CMK (cell line): ENCODE measurements around the gene PDGFB.

ENCODE experiments used
- DNase-seq: peaks from one replicate; pipeline ENCODE4 v3.0.0-alpha.2; 2010; ENCODE audit warnings: low read depth

The PDGFB gene

DNA sequence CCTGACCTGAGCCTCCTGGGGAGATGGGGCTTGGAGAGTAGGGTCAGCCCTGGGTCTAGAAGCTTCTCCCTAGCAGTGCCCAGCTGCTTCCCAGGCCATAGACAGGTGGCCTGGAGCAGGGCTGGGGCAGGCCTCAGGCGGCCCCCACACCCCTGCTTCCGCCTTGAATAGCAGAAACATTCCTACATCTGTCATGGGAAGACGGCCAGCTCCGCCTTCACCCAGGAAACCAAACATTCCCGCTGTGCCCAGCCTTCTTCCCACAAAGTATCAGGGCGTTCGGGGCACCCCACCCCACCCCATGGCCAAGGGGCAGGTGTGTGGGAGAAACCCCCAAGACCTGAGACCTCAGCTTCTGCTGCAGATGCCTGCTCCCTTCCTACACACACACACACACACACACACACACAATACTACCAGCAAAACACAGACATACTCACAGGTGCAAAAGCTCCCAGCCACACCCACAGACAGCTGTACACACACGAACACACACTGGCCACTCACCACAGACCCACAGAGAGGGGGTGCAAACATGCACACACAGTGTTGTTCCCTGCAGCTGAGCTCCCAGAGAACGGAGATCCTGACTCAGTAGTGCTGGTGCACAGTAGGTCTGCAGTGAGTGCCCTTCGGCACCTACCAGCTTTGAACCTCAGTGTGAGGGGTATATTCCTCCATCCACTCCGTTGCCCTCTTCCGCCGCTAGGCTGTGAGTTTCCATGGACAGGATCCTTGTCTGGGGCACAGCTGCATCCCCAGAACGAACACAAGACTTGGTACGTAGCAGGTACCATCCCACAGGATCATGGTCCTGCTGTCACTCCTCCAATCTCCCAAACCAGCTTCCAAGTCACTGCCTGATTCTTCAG is 37.4 kb downstream of the PDGFB start:
- no peak for DNase-seq

DNA sequence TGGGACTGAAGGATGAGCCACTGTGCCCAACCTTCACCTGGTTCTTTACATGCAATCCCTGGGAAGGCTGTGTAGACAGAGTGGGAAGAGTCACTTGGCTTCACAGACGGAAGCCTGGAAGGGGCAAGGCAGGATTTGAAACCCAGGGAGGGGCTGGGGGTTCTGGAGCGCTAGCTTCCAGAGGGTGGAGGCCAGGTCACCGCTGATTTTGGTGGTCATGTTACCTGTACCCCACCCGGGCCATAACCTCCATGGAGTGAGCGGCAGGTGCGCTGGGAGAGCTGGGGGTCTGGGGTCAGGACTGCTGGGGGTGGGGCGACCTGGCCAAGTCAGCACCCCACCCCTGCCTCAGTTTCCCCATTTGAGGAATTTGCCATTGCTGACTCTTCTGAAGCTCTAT is 38.3 kb downstream of the PDGFB start:
- no peak for DNase-seq

DNA sequence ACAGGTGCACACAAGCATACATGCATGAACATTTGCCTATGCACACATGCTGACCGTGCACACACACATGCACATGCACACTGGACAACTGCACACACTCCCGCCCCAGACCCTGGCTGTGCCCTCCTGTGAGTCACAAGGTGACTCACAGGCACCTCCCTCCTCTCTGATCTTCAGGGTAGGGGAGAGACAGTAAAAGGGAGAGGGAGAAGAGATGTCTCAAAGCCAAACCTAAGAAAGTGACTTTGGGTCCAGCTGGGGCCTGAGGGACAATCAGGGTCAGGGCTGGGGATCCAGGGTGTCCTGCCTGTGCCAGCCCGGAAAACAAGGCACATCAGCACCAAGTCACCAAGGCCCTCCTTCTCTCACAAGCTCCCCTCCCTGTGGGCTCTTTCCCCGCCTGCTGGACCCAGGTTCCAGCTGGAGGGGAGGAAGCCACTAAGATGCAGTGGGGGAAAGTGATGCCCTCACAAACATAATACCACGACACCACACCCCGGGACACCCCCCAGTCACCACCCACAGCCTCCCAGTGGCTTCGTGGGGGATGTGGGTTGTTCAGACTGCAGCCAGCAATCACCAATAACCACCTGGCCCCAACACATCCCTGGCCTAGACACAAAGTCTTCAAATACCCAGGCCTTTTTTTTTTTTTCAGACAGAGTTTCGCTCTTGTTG is 39.3 kb downstream of the PDGFB start:
- peak; percentile 43 for DNase-seq

DNA sequence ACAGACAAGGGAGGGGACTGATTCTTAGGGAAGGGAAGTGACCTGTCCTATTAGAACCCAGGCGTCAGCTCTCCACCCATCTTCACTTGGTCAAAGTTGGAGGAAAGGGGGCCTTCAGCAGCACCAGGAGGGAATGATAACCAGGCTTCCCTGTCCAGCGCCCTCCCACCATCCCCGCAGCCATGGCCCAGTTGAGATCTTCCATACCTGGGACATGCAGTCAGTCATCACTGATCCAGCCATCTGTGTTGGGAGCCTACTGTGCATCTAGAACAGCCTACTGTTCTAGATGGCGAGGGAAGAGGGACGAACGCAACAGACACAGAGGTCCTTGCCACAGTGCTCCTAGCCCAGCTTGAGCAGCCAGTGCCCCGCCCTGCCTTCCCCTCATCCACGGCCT is 40.6 kb downstream of the PDGFB start:
- DNase-seq: no peak

DNA sequence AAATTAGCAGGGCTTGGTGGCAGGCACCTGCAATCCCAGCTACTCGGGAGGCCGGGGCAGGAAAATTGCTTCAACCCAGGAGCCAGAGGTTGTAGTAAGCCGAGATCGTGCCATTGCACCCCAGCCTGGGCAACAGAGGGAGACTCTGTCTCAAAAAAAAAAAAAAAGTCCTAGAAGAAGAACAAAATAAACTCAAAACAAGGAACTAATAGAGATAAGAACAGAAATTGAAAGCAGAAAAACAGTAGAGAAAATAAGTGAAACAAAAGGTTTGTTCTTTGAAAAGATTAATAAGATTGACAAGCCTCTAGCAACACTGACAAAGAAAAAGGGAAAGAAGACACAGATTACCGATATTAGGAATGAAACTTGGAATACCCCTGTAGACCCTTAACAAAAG is 47.2 kb downstream of the PDGFB start:
- no peak for DNase-seq

DNA sequence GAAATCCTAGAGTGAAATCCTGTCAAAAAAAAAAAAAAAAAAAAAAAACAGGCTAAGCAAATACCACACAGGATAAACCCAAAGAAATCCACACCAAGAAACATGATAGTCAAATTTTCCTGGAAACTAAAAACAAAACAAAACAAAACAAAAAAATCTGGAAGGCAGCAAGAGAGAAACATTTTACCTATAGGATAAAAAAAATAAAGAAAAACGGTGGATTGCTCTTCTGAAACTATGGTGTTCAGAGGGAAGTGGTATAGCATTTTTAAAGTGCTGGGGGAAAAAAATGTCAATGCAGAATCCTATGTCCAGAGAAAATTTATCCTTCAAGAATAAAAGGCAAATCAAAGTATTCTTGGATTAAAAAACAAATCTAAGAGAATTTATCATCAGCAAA is 50.7 kb downstream of the PDGFB start:
- DNase-seq: no peak

DNA sequence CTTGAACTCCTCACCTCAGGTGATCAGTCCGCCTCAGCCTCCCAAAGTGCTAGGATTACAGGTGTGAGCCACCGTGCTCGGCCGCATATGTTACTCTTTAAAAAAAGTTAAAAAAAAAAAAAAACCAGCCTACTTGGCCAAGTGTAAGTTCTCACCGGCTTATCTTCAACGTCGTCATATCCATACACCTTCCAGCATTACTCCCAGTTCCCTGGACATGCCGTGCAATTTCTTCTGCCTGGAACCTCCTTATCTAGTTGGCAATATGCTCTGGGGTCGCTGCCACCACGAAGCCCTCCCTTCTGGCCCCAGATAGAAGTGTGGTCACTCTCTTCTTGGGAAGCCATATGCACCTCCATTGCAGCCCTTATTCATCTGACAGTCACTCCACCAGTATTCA is 56.0 kb downstream of the PDGFB start:
- DNase-seq: no peak

DNA sequence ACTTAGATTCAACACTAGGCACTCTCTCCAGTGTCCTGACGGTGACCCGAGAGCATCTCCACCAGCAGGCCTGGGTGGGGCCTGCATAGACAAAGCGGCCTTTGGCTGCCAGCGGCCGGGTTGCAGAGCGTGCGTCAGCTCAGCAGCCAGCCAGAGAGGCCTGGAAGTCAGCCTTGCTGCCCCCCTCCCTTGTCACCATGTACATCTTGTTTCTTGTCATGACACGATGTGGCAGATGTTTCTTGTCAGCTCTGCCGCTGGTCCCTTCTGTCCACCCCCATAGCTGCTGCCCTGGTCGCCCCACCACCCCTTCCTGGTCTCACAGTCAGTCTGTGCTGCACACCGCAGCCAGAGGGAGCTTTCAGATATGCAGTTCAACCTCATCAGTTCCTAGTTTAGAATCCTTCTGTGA is 59.2 kb downstream of the PDGFB start:
- DNase-seq: no peak

DNA sequence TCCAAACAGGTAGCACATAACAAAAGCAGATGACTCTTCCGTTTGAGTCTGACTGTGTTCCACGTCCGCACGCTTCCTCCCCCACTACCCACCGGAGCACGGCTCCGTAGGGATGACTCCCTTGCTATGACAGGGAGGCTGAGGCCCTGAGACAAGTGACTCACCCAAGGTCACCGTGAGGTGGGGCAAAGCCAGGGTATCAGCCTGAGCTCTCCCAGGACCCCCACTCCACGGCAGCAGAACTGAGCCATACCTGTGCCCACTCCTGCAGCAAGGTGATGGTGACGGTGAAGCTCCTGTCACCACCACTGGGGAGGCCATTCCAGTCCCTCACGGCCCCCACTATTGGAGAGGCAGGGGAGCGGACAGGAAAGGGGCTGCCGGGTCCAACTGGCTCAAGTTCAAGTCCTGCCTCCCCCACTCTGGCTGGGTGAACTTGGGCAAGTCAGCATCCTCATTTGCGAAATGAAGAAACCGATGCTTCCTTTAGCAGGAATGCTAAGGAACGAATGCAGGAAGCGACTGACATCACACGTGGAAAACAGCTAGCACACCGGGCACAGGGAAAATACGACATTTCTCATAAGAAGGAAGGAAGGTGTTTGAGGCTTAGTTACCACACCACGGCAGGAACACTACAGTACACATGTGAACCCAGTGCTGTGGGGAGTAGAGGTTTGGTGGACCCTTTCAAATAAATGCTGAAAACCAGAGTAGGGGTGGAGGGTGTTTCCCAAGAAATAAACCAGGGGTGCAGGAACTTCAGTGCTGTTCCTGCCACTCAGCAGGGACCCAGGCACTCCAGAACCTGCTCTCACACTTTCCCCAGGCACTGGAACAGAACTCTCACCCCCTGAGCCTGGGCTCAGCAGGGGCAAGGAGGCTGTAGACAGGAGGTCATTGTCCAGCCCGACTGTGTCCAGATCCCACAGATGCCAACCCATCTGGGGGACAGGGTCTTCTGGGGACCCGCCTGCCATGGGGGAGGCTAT is 59.9 kb downstream of the PDGFB start:
- no peak for DNase-seq

DNA sequence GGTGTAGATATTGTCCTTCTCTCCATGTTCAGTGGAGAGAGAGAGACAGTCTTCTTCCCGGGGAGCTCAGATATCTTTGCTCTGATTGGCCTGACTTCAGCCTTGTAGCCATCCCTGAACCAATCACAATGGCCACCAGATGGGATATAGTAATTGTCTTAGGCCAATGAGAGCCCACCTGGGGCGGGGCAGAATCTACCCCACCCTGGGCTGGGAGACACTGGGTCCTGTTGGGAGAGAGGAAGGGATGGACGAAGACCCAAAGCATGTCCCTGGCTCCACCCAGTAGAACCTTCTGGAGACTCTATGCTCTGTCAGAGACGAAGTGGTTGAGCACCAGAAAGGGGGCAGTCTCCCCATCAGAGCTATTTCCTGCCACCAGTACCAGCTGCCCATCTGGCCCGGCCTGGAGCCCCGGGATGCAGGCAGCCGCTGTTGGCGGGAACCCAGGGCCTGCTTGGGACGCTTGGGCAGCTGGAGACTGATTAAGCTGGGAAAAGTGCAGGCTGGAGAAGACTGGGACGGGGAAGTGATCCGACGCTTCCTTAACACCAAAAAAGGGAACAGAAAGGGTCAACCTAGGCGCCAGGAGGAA is 60.7 kb downstream of the PDGFB start:
- DNase-seq: no peak

DNA sequence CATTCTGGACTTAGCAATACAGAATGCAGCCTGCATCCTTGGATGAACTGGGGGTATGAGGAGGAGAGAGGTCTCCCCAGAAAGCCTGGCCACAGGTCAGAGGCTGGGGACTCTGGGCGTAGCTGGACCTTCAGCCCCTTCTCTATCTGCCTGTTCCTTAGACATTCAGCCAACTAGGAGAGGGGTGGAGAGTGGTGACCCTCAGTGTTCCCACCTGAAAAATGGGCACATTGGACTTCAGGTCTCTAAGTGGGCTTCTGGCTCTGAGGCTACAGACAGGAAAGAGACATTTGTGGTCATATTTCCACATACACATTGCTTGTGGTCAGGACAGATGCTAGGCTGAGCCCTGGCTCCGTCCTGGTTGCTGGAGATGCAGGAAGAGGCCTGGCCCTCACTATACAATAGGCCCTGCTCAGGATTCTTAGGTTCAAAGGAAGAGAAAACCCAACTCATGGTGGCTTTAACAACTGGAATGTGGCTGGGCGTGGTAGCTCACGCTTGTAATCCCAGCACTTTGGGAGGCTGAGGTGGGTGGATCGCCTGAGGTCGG is 62.2 kb downstream of the PDGFB start:
- DNase-seq: no peak

DNA sequence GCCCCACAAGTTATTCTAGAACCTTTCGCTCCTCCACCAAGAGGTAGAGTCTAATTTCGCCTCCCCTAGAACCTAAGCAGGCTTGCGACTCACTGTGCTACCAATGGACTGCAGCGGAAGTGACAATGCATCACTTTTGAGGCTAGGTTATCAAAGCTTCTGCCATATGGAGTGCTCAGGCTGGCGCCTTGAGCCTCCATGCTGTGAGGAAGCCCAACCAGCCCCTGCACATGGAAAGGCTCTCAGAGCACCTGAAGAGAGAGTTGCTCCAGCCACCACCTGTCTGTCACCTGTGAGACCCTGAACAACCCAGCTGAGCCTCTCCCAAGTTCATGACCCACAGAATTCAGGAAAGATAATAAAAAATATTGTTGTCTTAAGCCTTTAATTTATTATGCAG is 63.0 kb downstream of the PDGFB start:
- DNase-seq: no peak

DNA sequence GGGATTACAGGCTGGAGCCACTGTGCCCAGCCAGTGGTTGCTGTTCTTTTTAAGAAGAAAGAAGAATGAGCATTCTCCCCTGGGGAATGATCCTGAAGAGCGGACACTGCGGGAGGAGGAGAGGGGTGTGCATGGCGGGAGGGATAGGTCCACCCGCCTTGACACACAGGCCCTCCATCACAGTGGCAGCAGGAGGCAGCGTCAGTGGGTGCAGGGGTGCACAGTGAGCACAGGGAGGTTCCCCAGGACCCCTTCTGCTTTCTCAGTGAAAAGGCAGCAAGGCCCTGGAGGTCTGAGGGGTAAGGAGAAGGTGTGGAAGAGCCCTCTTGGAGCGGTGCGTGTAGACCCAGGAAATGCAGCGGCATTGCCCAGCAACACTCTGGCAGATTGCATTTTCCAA is 63.4 kb downstream of the PDGFB start:
- no peak for DNase-seq

DNA sequence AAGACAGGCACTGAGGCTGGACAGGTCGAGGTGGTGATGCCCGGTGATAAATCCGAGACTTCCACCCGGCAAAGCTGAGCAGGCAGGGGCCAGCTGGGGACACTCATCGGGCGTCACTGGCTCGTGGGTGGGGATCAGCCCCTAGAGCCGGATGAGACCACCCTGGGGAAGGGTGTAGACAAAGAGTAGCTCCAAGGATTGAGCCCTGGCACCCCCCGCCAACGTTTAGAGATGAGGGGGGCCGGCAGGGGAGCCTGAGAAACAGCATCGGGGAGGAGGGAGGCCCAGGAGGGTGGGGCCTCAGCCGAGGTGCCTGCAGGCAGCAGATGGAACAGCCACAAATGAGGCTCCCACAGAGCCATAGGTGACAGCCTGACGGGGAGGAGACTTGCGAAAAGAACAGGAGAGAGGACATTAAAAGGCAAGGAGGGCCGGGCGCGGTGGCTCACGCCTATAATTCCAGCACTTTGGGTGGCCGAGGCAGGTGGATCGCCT is 64.9 kb downstream of the PDGFB start:
- no peak for DNase-seq

DNA sequence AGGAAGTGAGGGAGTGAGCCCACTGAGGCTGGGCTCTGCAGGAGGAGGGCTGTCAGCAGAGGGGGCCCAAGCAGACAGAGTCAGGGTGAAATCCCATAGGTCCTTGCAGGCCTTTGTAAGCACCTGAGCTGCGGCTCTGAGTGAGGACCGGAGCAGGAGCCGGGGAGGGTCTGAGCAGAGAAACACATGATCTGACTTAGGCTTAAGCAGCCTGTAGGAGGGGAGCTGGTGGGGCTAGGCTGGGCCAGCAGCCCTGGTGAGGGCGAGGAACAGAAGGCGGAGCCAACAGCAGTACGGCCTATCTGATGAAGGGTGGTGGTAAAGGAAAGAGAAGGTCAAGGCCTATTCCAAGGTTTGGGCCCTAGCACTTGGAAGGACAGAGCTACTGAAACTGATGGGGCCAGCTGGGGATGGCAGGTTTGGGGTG is 65.4 kb downstream of the PDGFB start:
- DNase-seq: no peak

DNA sequence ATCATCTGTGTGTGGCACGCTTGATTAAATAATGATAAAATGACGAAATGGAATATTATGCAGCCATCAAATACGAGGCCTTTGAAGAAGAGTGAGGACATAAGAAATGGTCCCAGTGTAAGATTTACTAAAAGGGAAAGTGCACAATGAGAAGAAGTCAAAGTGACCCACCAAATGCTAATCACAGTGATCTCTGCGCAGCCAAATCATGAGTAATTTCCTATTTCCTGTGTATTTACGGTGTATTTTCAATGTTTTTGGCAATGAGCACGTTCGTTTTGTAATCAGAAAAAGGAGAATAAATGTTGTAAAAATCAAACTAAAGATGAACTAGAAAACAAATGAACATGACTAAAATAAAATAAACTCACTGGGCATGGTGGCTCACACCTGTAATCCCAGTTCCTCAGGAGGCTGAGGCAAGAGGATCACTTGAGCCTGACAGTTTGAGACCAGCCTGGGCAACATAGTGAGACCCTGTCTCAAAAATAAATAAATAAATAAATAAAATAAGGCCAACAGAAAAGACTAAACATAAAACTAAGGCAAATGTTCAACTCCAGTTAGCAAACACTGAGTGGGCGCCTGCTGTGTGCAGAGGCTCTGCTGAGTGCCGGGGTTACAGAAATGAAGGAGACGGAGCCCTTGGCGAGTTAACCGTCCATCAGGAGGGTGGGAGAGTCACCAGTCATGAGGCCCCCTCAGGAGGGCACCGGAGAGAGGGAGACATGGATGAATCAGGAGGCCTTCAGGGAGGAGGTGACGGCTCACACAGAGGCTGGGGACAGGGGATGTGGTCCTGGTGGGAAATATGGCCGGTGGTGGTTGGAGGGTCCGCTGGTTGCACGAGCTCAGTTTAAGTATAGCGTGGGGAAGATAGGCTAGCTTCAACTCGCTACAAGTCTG is 66.3 kb downstream of the PDGFB start:
- DNase-seq: no peak

DNA sequence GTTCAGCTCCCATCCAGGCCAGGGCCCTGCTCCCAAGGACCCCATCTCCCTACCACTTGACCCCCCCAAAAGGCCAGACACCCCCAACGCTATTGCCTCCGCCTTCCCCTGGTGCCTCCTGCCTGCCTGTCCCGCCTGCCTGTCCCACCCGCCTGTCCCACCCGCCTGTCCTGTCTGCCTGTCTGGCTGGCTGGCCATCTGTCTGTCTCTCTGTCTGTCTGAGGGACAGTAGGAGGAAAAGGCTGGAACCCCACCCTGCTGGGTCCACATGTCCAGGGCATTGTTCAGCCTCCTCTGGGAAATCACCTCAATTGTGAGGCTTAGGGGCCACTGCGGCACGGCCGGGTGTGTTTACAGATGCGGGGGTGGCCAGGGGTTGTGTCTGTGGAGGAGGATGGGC is 67.0 kb downstream of the PDGFB start:
- no peak for DNase-seq

DNA sequence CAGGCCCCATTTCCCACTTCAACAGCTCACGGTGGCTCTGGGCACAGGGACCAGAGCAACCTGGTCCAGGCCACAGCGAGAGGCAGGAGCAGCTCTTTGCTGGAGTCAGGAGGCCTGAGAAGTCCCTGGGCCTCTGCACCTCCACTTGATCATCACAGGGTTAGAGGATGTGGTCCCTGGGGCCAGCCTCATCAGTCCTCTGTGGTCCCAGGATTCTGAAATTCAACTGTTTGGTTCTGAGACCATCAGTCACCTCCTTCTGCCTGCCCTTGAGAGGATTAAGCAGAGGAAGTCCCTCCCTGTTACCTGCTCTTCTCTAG is 67.4 kb downstream of the PDGFB start:
- DNase-seq: no peak

DNA sequence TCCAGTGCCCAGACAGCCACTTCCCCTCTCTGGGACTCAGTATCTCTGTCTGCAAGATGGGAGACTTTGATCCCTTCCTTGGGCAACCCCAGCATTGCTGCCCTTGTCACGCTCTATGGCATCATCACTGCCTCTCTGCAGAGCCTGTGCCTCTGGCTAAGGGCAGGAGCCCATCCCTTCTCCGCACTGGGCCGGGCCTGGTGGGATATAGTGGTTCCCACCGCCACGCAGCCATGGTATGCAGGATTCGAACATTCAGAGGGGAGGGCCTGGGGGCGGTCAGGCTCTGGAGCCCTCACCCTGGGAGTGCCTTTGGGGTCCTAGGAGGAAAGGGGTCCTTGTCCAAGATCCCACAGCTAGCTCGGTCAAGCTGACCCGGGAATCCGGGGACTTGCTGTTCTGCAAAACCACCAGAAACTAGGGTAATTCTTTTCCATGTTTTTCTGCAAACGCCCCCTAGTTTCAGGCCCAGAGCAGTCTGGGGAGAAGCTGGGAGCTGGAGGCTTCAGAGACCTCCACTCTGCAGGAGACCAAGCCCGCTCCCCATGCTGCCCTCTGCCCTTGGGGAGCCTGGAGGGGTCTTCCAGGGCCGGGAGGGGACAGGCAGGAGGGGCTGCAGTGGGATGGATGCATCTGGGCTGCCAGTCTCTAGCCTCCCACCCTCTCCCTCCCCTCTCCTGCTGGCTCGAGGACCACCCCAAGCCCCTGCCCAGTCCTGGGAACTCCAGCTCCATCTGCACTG is 67.9 kb downstream of the PDGFB start:
- no peak for DNase-seq

DNA sequence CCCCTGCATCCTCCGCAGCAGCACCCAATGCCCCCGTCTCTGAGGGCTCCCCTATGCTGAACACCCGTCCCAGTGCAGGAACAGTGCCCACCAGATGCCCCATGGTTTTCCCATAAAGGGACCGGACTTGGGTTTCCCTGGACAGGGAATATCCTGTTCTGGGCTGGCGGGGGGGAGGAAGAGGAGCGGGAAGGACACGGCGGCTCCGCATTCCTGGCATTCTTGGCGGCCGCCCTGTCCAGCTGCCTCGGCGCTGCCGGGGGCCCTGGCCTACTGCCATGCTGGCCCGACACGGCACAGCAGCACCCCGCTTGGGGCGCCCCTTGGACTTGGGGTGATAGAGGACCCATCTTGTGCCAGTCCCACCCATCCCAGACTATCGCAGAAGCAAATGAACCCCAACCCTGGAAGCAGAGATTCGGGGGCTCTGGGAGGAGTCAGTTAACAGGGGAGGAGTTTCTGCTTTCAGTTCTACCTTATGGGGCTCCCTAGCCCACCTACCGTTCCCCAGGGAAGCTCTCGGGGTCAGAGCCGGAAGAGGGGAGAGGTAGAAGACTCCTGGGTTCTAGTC is 68.6 kb downstream of the PDGFB start:
- DNase-seq: no peak
